Measurements from ENCODE around the gene DNAJC4. TPM values are rescaled to one million over a fixed set of nuclear protein-coding genes. Genes with fewer than 3 reads are reported as not detected.
A peak's percentile ranks its signal among the peaks of the same experiment; 100 is the strongest.

Gene DNAJC4
- total RNA-seq, 1 experiment from 2014 or later: 19.5 TPM

- Mint-ChIP-seq H3K27me3 (ENCODE audit: insufficient read depth, unreplicated experiment) (no peaks in the 10 kb centered on the region), H3K36me3 (ENCODE audit: insufficient read depth, unreplicated experiment) (peaks cover 13% of the 10 kb centered on the region), H3K4me3 (ENCODE audit: unreplicated experiment) (no peak overlapping the region), H3K4me1 (ENCODE audit: insufficient read depth, unreplicated experiment) (peaks cover 6% of the 10 kb centered on the region), H3K27ac (ENCODE audit: low read depth, unreplicated experiment) (no peak overlapping the region), H3K9me3 (ENCODE audit: unreplicated experiment) (no peaks in the 10 kb centered on the region)
- ChIA-PET POLR2A (interaction anchor here (1.2 to 10.8 kb wide), 4 partner anchors 20 to 54 kb away, joined by 3 to 122 read pairs (median 91); partner anchors contain the start of genes CATSPERZ, DNAJC4, ESRRA and NUDT22), CTCF (interaction anchor here (0.7 to 4.5 kb wide), 6 partner anchors 14 to 446 kb away, joined by 4 to 65 read pairs (median 10); partner anchors contain the start of gene CATSPERZ)
- DNase-seq (ENCODE audit: unreplicated experiment): no peak
- intact Hi-C loops (cut with micrococcal nuclease): no loop called here
- BruUV-seq (replicated peaks): no TSS peak
- TF ChIP-seq CTCF (IDR thresholded peaks at IDR 0.05; ENCODE audit: unreplicated experiment): no peak
Measured at GRCh38 chr11:64249038-64249437, 18.7 kb downstream of the DNAJC4 start.

- Mint-ChIP-seq H3K9me3 (ENCODE audit: unreplicated experiment) (no peaks in the 10 kb centered on the region), H3K27me3 (ENCODE audit: insufficient read depth, unreplicated experiment) (no peaks in the 10 kb centered on the region), H3K4me3 (ENCODE audit: unreplicated experiment) (no peak overlapping the region), H3K4me1 (ENCODE audit: insufficient read depth, unreplicated experiment) (peaks cover 6% of the 10 kb centered on the region), H3K36me3 (ENCODE audit: insufficient read depth, unreplicated experiment) (peaks cover 6% of the 10 kb centered on the region), H3K27ac (ENCODE audit: low read depth, unreplicated experiment) (no peak overlapping the region)
- no peak for TF ChIP-seq CTCF (IDR thresholded peaks at IDR 0.05; ENCODE audit: unreplicated experiment)
- intact Hi-C loops (cut with micrococcal nuclease): loop anchor here (5.0 kb wide), 3 partner anchors 38 to 108 kb away; partner anchors contain the start of genes GPR137 and RPS6KA4
- no TSS peak for BruUV-seq (replicated peaks)
- no peak for DNase-seq (ENCODE audit: unreplicated experiment)
- POLR2A ChIA-PET: interaction anchor here (0.7 to 3.3 kb wide), 5 partner anchors 8 to 52 kb away, joined by 3 to 16 read pairs (median 5); partner anchors contain the start of genes FKBP2, NUDT22 and TRPT1
- CTCF ChIA-PET: interaction anchor here (0.6 to 4.5 kb wide), 17 partner anchors 9 to 140 kb away, joined by 3 to 65 read pairs (median 4); partner anchors contain the start of genes CATSPERZ, FKBP2, NUDT22 and STIP1
Measured at GRCh38 chr11:64249563-64250414, 19.4 kb downstream of the DNAJC4 start.

GRCh38 chr11:64250415-64251015 is 20.2 kb downstream of the DNAJC4 start:
- no peak for TF ChIP-seq CTCF (IDR thresholded peaks at IDR 0.05; ENCODE audit: unreplicated experiment)
- peak overlapping the region; percentile 87 for H3K4me3 Mint-ChIP-seq (ENCODE audit: unreplicated experiment)
- no peak for DNase-seq (ENCODE audit: unreplicated experiment)
- BruUV-seq (replicated peaks): no TSS peak
- peaks cover 6% of the 10 kb centered on the region for H3K4me1 Mint-ChIP-seq (ENCODE audit: insufficient read depth, unreplicated experiment)
- POLR2A ChIA-PET: interaction anchor here (0.7 to 3.3 kb wide), 9 partner anchors 7 to 51 kb away, joined by 3 to 53 read pairs (median 3); partner anchors contain the start of genes FKBP2, NUDT22 and TRPT1
- intact Hi-C loops (cut with micrococcal nuclease): loop anchor here (1.0 to 5.0 kb wide), 4 partner anchors 19 to 107 kb away; partner anchors contain the start of genes GPR137 and RPS6KA4
- H3K27ac Mint-ChIP-seq (ENCODE audit: low read depth, unreplicated experiment): no peak overlapping the region
- H3K36me3 Mint-ChIP-seq (ENCODE audit: insufficient read depth, unreplicated experiment): no peaks in the 10 kb centered on the region
- CTCF ChIA-PET: interaction anchor here (0.6 to 4.5 kb wide), 20 partner anchors 9 to 141 kb away, joined by 3 to 65 read pairs (median 4); partner anchors contain the start of genes CATSPERZ, FKBP2, NUDT22 and STIP1
- H3K9me3 Mint-ChIP-seq (ENCODE audit: unreplicated experiment): no peaks in the 10 kb centered on the region
- no peaks in the 10 kb centered on the region for H3K27me3 Mint-ChIP-seq (ENCODE audit: insufficient read depth, unreplicated experiment)
